ENCODE results near the gene COX19. TPM values are rescaled to one million over a fixed set of nuclear protein-coding genes. Genes with fewer than 3 reads are reported as not detected.

COX19 gene
- polyA plus RNA-seq, 1 donor (not counting 4 experiments of a cell fraction or from before 2014, with no cell fraction given): 6.2 TPM

- Histone ChIP-seq H3K9me1 (ENCODE audit: control insufficient read depth, extremely low read depth, insufficient read depth, low read length) (no peaks in the 10 kb centered on the region), H4K20me1 (ENCODE audit: control insufficient read depth, extremely low read depth, insufficient read depth, low read length) (no peaks in the 10 kb centered on the region), H3K4me2 (ENCODE audit: control insufficient read depth, extremely low read depth, insufficient read depth, low read depth, low read length) (no peak overlapping the region), H3K4me3 (ENCODE audit: control insufficient read depth in 2 of 3, extremely low read depth in 1 of 3, insufficient read depth in 2 of 3, low read depth in 1 of 3, low read length in 3 of 3) (no peak overlapping the region), H3K27ac (ENCODE audit: control insufficient read depth, insufficient read depth, low read length) (no peak overlapping the region), H3K9me3 (ENCODE audit: control insufficient read depth, low read depth, low read length) (no peaks in the 10 kb centered on the region), H3K79me2 (ENCODE audit: control insufficient read depth, insufficient read depth, low read length) (peaks cover 14% of the 10 kb centered on the region), H3K4me1 (ENCODE audit: control insufficient read depth, extremely low read depth, insufficient read depth, low read length) (peaks cover 6% of the 10 kb centered on the region), H3K9ac (ENCODE audit: control insufficient read depth, extremely low read depth, insufficient read depth, low read length) (no peak overlapping the region), H3K36me3 (ENCODE audit: control insufficient read depth in 2 of 2, extremely low read depth in 1 of 2, insufficient read depth in 2 of 2, low read length in 2 of 2) (no peaks in the 10 kb centered on the region), H3K27me3 (ENCODE audit: control insufficient read depth, extremely low read depth, insufficient read depth, low read length) (peaks cover 5% of the 10 kb centered on the region), H2AFZ (ENCODE audit: control insufficient read depth, low read length) (no peak overlapping the region)
- DNase-seq (ENCODE audit: low read depth, low spot score) (no peak), FAIRE-seq (no peak)
- TF ChIP-seq CTCF (optimal IDR thresholded peaks at IDR 0.05 in 1 of 3, IDR thresholded peaks at IDR 0.05 in 1 of 3, conservative IDR thresholded peaks at IDR 0.05 in 1 of 3; ENCODE audit: extremely low read depth in 1 of 3, insufficient read depth in 2 of 3, low read length in 3 of 3): no peak
- no peak for TF ChIP-seq EZH2 (IDR thresholded peaks at IDR 0.05; ENCODE audit: low read length)
- dilution Hi-C loops (cut with MboI; ENCODE audit: extremely low pct_ligation_motif_present, low sequenced_read_pairs): no loop called here
Measured at GRCh38 chr7:978416-979091, 3.2 kb upstream of the COX19 start.

GRCh38 chr7:978049-978346 is 2.6 kb upstream of the COX19 start:
- Histone ChIP-seq H3K9ac (ENCODE audit: control insufficient read depth, extremely low read depth, insufficient read depth, low read length) (no peak overlapping the region), H4K20me1 (ENCODE audit: control insufficient read depth, extremely low read depth, insufficient read depth, low read length) (peaks cover 3% of the 10 kb centered on the region), H3K4me3 (ENCODE audit: control insufficient read depth in 2 of 3, extremely low read depth in 1 of 3, insufficient read depth in 2 of 3, low read depth in 1 of 3, low read length in 3 of 3) (no peak overlapping the region), H3K9me1 (ENCODE audit: control insufficient read depth, extremely low read depth, insufficient read depth, low read length) (no peaks in the 10 kb centered on the region), H3K36me3 (ENCODE audit: control insufficient read depth in 2 of 2, extremely low read depth in 1 of 2, insufficient read depth in 2 of 2, low read length in 2 of 2) (peaks cover 3 to 5% of the 10 kb centered on the region in 2 experiments), H3K27me3 (ENCODE audit: control insufficient read depth, extremely low read depth, insufficient read depth, low read length) (no peaks in the 10 kb centered on the region), H3K79me2 (ENCODE audit: control insufficient read depth, insufficient read depth, low read length) (peaks cover 20% of the 10 kb centered on the region), H3K9me3 (ENCODE audit: control insufficient read depth, low read depth, low read length) (no peaks in the 10 kb centered on the region), H3K4me1 (ENCODE audit: control insufficient read depth, extremely low read depth, insufficient read depth, low read length) (peaks cover 6% of the 10 kb centered on the region), H3K4me2 (ENCODE audit: control insufficient read depth, extremely low read depth, insufficient read depth, low read depth, low read length) (no peak overlapping the region), H2AFZ (ENCODE audit: control insufficient read depth, low read length) (no peak overlapping the region), H3K27ac (ENCODE audit: control insufficient read depth, insufficient read depth, low read length) (no peak overlapping the region)
- no peak for DNase-seq (ENCODE audit: low read depth, low spot score)
- dilution Hi-C loops (cut with MboI; ENCODE audit: extremely low pct_ligation_motif_present, low sequenced_read_pairs): no loop called here
- FAIRE-seq: no peak
- TF ChIP-seq CTCF (optimal IDR thresholded peaks at IDR 0.05 in 1 of 3, IDR thresholded peaks at IDR 0.05 in 1 of 3, conservative IDR thresholded peaks at IDR 0.05 in 1 of 3; ENCODE audit: extremely low read depth in 1 of 3, insufficient read depth in 2 of 3, low read length in 3 of 3) (no peak), EZH2 (IDR thresholded peaks at IDR 0.05; ENCODE audit: low read length) (no peak)

Data from keratinocyte (primary cell).